ENCODE measurements around the gene CYTH3. TPM values are rescaled to one million over a fixed set of nuclear protein-coding genes. Genes with fewer than 3 reads are reported as not detected.

The CYTH3 gene
- total and polyA plus RNA-seq, 2 of the 4 experiments (the other 2 are of a cell fraction), result 14.2 to 34.8 TPM

GRCh38 chr7:6130007-6130587 lies 142.3 kb downstream of the CYTH3 start:
- H4K91ac ChIP-seq (ENCODE audit: insufficient read depth, low read depth, low read length), result no peak overlapping the region
- H3K9me1 ChIP-seq (ENCODE audit: insufficient read depth, low read length), result peaks cover 3% of the 10 kb centered on the region; the same call in 1 of the 2 replicates
- no peak for TF ChIP-seq RCOR1 (IDR thresholded peaks at IDR 0.05; ENCODE audit: insufficient replicate concordance, low read length)
- TF ChIP-seq MAFK (IDR thresholded peaks at IDR 0.05; ENCODE audit: low read depth, low read length), result no peak
- TF ChIP-seq RFX5 (IDR thresholded peaks at IDR 0.05; ENCODE audit: low read depth, low read length), result no peak
- TF ChIP-seq CHD1 (IDR thresholded peaks at IDR 0.05; ENCODE audit: low read depth, low read length), result no peak
- TF ChIP-seq NFE2L2 (IDR thresholded peaks at IDR 0.05; ENCODE audit: low read depth, low read length), result no peak
- no peak for TF ChIP-seq FOS (IDR thresholded peaks at IDR 0.05; ENCODE audit: low read depth, low read length)
- no peak for TF ChIP-seq BHLHE40 (IDR thresholded peaks at IDR 0.05; ENCODE audit: low read depth, low read length)
- no peak for TF ChIP-seq POLR2A (IDR thresholded peaks at IDR 0.05; ENCODE audit: low read depth, low read length)
- TF ChIP-seq MAZ (IDR thresholded peaks at IDR 0.05; ENCODE audit: borderline replicate concordance, low read depth, low read length), result no peak
- no peak for TF ChIP-seq RAD21 (IDR thresholded peaks at IDR 0.05; ENCODE audit: low read length)
- no peak for TF ChIP-seq MXI1 (IDR thresholded peaks at IDR 0.05; ENCODE audit: borderline replicate concordance, low read depth, low read length)
- no peak for TF ChIP-seq ELK1 (IDR thresholded peaks at IDR 0.05; ENCODE audit: borderline replicate concordance, low read depth, low read length)
- BruUV-seq (replicated peaks), result no TSS peak
- no peak overlapping the region for H4K5ac ChIP-seq (ENCODE audit: low read depth, low read length)
- H3K9me3 ChIP-seq (ENCODE audit: control insufficient read depth, insufficient read depth, low read length), result no peaks in the 10 kb centered on the region
- no peak overlapping the region for H3K9ac ChIP-seq (ENCODE audit: low read depth, low read length)
- no peak overlapping the region for H3K23ac ChIP-seq (ENCODE audit: low read depth, low read length)
- DNase-seq (no peak), ATAC-seq (ENCODE audit: low read depth) (no peak)
- peaks cover 21% of the 10 kb centered on the region for H3K36me3 ChIP-seq (ENCODE audit: control insufficient read depth, insufficient read depth, low read length)
- H3K4me1 ChIP-seq (ENCODE audit: control insufficient read depth, insufficient read depth, low read length), result no peaks in the 10 kb centered on the region
- peak overlapping the region; percentile 24 for H2AK9ac ChIP-seq (replicated peaks; ENCODE audit: low read depth, low read length, poor library complexity)
- CTCF ChIA-PET, result no interaction called here
- WGBS, 2 experiments (ENCODE audit: extremely low coverage in 2 of 2, insufficient read length in 1 of 2), result 83% methylated on average over 1 of the region's 10 CpGs; no CpG with 5 or more reads in 1 of the 2 experiments
- H3K79me1 ChIP-seq (ENCODE audit: low read depth in 1 of 2, low read length in 2 of 2), result peaks cover 22 to 61% of the 10 kb centered on the region in 2 experiments
- H3K18ac ChIP-seq (ENCODE audit: low read depth, low read length), result no peak overlapping the region
- no peak overlapping the region for H3K4me3 ChIP-seq (ENCODE audit: insufficient read depth, low read depth, low read length)
- H2AK5ac ChIP-seq (ENCODE audit: low read depth, low read length), result no peak overlapping the region
- no peak overlapping the region for H2BK15ac ChIP-seq (ENCODE audit: low read depth, low read length)
- no peak overlapping the region for H3K14ac ChIP-seq (replicated peaks; ENCODE audit: low read depth, low read length)
- no peak overlapping the region for H3K4ac ChIP-seq (ENCODE audit: low read depth, low read length)
- H3K27ac ChIP-seq (ENCODE audit: insufficient read depth, low read length), result no peak overlapping the region
- peaks cover 13% of the 10 kb centered on the region; the same call in 1 of the 2 replicates for H4K20me1 ChIP-seq (ENCODE audit: insufficient read depth, low read length)
- no peaks in the 10 kb centered on the region for H3K27me3 ChIP-seq (ENCODE audit: control insufficient read depth, insufficient read depth, low read length)
- dilution Hi-C loops (cut with HindIII; ENCODE audit: low sequenced_read_pairs, unreplicated experiment), result no loop called here
- H3K4me2 ChIP-seq (ENCODE audit: low read depth, low read length), result no peak overlapping the region
- H2BK5ac ChIP-seq (ENCODE audit: low read depth, low read length, poor library complexity, severe bottlenecking), result no peak overlapping the region
- no peak overlapping the region for H4K8ac ChIP-seq (ENCODE audit: low read depth in 2 of 2, low read length in 2 of 2)
- H2BK120ac ChIP-seq (ENCODE audit: low read depth, low read length), result no peak overlapping the region
- POLR2A ChIA-PET (ENCODE audit: unreplicated experiment), result no interaction called here
- intact Hi-C loops (cut with micrococcal nuclease), result no loop called here
- H2BK20ac ChIP-seq (ENCODE audit: low read depth, low read length), result no peak overlapping the region
- no peak overlapping the region for H3K56ac ChIP-seq (ENCODE audit: extremely low read depth, insufficient read depth, low read length)
- H2AFZ ChIP-seq (replicated peaks; ENCODE audit: low read length, poor library complexity), result no peak overlapping the region
- in situ Hi-C loops (cut with MboI; ENCODE audit: low sequenced_read_pairs), result no loop called here
